Measurements from ENCODE around the gene C3orf62. TPM values are rescaled to one million over a fixed set of nuclear protein-coding genes. Genes with fewer than 3 reads are reported as not detected.
A peak's percentile ranks its signal among the peaks of the same experiment; 100 is the strongest.

The C3orf62 gene
- total RNA-seq, 1 donor from 2014 or later: 0.43 TPM

DNA sequence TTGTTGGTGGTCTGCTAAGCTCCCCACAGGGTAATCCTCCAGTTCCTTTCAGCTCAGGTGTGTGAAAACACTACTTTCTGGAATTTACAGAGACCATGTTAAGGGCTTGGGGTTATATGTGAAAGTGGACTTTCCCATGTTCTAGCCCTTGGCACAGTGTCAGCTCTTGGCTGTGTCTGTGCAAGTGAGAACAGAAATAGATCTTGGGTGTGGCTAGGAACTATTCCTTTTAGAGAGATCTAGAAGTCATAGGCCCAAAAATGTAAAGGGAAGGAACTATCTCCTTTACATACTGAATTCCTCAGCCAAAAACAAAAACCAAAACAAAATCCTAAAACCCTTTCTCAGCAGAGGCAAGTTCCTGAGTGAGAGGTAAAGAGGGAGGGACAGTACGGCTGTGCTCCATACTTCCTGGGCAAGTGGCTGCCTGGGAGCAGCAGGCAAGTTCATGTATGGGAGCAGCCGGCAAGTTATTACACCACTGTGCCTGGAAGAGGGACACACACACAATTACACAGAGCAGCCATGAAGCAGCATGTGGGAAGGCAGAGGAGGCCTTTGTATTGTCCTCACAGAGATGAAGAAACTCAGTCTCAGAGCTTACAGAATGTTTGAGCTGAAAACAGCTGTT, 19.9 kb upstream of the C3orf62 start:
- TF ChIP-seq, protein P1, sequence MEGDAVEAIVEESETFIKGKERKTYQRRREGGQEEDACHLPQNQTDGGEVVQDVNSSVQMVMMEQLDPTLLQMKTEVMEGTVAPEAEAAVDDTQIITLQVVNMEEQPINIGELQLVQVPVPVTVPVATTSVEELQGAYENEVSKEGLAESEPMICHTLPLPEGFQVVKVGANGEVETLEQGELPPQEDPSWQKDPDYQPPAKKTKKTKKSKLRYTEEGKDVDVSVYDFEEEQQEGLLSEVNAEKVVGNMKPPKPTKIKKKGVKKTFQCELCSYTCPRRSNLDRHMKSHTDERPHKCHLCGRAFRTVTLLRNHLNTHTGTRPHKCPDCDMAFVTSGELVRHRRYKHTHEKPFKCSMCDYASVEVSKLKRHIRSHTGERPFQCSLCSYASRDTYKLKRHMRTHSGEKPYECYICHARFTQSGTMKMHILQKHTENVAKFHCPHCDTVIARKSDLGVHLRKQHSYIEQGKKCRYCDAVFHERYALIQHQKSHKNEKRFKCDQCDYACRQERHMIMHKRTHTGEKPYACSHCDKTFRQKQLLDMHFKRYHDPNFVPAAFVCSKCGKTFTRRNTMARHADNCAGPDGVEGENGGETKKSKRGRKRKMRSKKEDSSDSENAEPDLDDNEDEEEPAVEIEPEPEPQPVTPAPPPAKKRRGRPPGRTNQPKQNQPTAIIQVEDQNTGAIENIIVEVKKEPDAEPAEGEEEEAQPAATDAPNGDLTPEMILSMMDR (IDR thresholded peaks at IDR 0.05): no peak
- H3K27me3 ChIP-seq: no peaks in the 10 kb centered on the region
- H3K27ac ChIP-seq: peak overlapping the region; percentile 69 to 75
- intact Hi-C loops (cut with DNase I): no loop called here
- peaks cover 3 to 4% of the 10 kb centered on the region in 2 donors for H3K4me1 ChIP-seq
- H3K9me3 ChIP-seq: no peaks in the 10 kb centered on the region
- no peak overlapping the region for H3K4me3 ChIP-seq
- peaks cover 75 to 89% of the 10 kb centered on the region in 2 donors for H3K36me3 ChIP-seq
- no peak for DNase-seq (ENCODE audit: low spot score in 2 of 2)

DNA sequence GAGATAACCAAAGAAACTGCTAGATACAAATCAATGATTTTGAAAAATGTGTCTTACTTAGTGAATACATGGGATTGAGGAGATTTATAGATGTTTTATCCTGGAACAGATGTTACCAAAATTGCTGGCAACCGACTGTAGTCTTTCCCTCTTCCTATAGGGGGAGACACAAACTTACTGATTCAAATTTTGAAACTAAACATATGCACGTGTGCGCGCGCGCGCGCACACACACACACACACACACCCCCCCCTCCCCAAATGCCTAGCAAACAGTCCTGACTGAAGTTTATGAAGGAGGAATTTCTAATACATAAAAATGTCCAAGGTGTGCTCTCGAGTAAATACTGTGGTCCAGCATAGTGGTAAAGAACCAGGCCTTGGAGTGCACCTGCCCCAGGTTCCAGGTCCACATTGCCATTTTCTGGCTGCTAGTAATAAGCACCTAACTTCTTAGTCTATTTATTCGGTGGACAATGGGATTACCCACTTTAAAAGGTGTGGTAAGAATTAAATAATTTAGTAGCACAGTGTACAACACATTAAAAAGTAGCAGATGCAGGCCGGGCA, 18.5 kb upstream of the C3orf62 start:
- Histone ChIP-seq H3K4me3 (no peak overlapping the region), H3K27ac (no peak overlapping the region), H3K36me3 (peaks cover 75 to 89% of the 10 kb centered on the region in 2 donors), H3K27me3 (no peaks in the 10 kb centered on the region), H3K9me3 (no peaks in the 10 kb centered on the region), H3K4me1 (peaks cover 3 to 4% of the 10 kb centered on the region in 2 donors)
- intact Hi-C loops (cut with DNase I): no loop called here
- no peak for DNase-seq (ENCODE audit: low spot score in 2 of 2)
- TF ChIP-seq, protein P1 (IDR thresholded peaks at IDR 0.05): peak; percentile 34 to 52 (median 48)

DNA sequence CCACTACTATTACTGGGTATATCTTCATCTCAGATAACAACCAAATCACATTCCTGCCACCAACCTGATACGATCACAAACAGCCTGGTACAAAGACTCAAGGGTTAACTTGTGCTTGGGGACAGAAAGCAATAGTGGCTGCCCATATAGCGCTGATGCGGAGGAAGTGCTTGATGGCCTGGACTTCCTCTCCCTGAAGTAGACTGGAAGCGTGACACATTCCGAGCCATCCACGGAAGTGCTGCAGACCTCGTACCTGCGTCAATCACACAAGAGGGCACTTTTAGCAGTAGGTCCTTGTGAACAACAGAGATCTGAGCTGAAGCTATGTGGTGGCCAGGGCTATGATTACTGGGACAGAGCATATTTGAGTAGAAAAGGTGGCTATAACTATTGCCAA, 17.3 kb upstream of the C3orf62 start:
- H3K36me3 ChIP-seq: peaks cover 76 to 89% of the 10 kb centered on the region in 2 donors
- no peak overlapping the region for H3K4me3 ChIP-seq
- H3K27me3 ChIP-seq: no peaks in the 10 kb centered on the region
- DNase-seq (ENCODE audit: low spot score in 2 of 2): no peak
- no peak overlapping the region for H3K27ac ChIP-seq
- intact Hi-C loops (cut with DNase I): no loop called here
- TF ChIP-seq, protein P1 (IDR thresholded peaks at IDR 0.05): no peak
- peaks cover 3 to 4% of the 10 kb centered on the region in 2 donors for H3K4me1 ChIP-seq
- no peaks in the 10 kb centered on the region for H3K9me3 ChIP-seq

DNA sequence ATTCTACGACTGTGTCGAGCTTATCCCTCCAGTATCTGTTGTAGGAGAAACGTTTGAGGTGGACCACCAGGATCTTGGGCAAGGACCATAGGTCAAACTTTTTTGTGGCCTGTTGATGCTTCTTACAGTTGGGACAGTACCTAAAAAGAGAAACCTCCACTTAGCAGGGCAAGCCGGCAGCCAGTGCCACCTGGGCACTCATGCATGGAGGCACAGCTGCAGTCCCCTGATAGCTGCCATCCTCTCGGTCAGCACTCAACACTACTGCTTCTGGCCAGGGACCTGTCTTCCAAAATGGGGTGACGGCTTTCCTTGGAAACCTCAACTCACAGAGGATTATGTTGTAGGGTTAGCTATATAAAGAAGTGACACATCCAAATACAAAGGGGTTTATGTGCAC, 7.0 kb upstream of the C3orf62 start:
- H3K9me3 ChIP-seq: no peaks in the 10 kb centered on the region
- TF ChIP-seq, protein P1 (IDR thresholded peaks at IDR 0.05): no peak
- H3K36me3 ChIP-seq: peaks cover 69 to 87% of the 10 kb centered on the region in 2 donors
- H3K27ac ChIP-seq: no peak overlapping the region
- DNase-seq (ENCODE audit: low spot score in 2 of 2): no peak
- H3K27me3 ChIP-seq: no peaks in the 10 kb centered on the region
- intact Hi-C loops (cut with DNase I): no loop called here
- no peaks in the 10 kb centered on the region for H3K4me1 ChIP-seq
- H3K4me3 ChIP-seq: no peak overlapping the region

DNA sequence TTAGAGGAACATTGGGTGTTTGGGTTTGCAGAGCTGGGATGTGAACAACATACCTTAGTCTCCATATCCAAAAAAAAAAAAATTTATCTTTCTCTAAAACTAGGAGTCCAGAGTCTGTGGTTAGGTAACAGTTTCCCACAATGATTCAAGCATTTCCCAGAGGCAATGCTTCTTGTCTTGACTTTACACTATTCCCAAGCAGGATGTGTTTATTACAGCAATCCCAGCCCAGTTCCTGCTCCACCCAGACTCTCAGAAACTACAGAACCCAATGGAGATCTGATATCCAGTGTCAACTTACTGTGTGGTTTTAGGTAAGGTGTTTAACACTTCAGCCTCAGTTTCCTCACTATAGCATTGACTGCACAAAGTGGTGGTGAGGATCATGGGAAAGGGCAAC, 2.3 kb upstream of the C3orf62 start:
- H3K27ac ChIP-seq: peak overlapping the region; percentile 93 to 96
- peaks cover 6 to 10% of the 10 kb centered on the region in 2 donors for H3K4me1 ChIP-seq
- no peaks in the 10 kb centered on the region for H3K27me3 ChIP-seq
- no peaks in the 10 kb centered on the region for H3K9me3 ChIP-seq
- no peak for DNase-seq (ENCODE audit: low spot score in 2 of 2)
- peaks cover 29 to 40% of the 10 kb centered on the region in 2 donors for H3K36me3 ChIP-seq
- H3K4me3 ChIP-seq: no peak overlapping the region
- intact Hi-C loops (cut with DNase I): loop anchor here (5.0 kb wide), 1 partner anchor 257 kb away; the partner anchor contains the start of gene NDUFAF3
- TF ChIP-seq, protein P1 (IDR thresholded peaks at IDR 0.05): no peak

All from ascending aorta (tissue), 2 donors.